Cardiac muscle cell (in vitro differentiated cells and primary cell): Measurements from ENCODE around the gene SND1. TPM values are rescaled to one million over a fixed set of nuclear protein-coding genes. Genes with fewer than 3 reads are reported as not detected.

ENCODE experiments used
- DNase-seq, 2 donors: peaks; one replicate each; pipeline versions ENCODE4 v3.0.0 to v3.0.0-alpha.2; 2010 to 2017; ENCODE audit warnings: low read depth in 1 of 2, low spot score in 1 of 2
- H3K27ac ChIP-seq: fragments of 200-600 bp; sonication (generic); 2 replicates; pipeline ENCODE4 v1.5.1; 2016
- H3K27me3 ChIP-seq: fragments of 200-600 bp; sonication (generic); 2 replicates; pipeline ENCODE4 v1.6.0; 2016; ENCODE audit warnings: control low read depth
- H3K36me3 ChIP-seq: fragments of 200-600 bp; sonication (generic); 2 replicates; pipeline ENCODE4 v1.5.1; 2016; ENCODE audit warnings: control low read depth
- H3K4me1 ChIP-seq: fragments of 200-600 bp; sonication (generic); 2 replicates; pipeline ENCODE4 v1.8.1; 2017; ENCODE audit warnings: low read depth, mild to moderate bottlenecking, mixed run types
- H3K4me3 ChIP-seq: fragments of 200-600 bp; sonication (generic); 2 replicates; pipeline ENCODE4 v1.5.1; 2016; ENCODE audit warnings: mild to moderate bottlenecking
- H3K9me3 ChIP-seq: fragments of 200-600 bp; sonication (generic); 2 replicates; pipeline ENCODE4 v1.5.1; 2017; ENCODE audit warnings: low read depth, mild to moderate bottlenecking, control low read depth
- polyA plus RNA-seq: library from polyadenylated mRNA; unstranded; fragments of >200 nt; fragmentation: Nextera tagmentation; extraction: Ambion mirVana; gene quantifications from 2 replicates; pipeline ENCODE4 v1.2.1, GENCODE V29; 2016
- total RNA-seq: library from RNA; depleted of rRNA; stranded (reverse); fragments of >200 nt; gene quantifications from 2 replicates; pipeline ENCODE4 v1.2.3, GENCODE V29; 2016
- TF ChIP-seq, protein P1 (sequence below): IDR thresholded peaks from 2 replicates; pipeline ENCODE4 v1.5.1; 2012; ENCODE audit warnings: low read depth, mild to moderate bottlenecking, low read length

Gene SND1
- total and polyA plus RNA-seq, 2 experiments from 2014 or later: 114 to 172 TPM

DNA sequence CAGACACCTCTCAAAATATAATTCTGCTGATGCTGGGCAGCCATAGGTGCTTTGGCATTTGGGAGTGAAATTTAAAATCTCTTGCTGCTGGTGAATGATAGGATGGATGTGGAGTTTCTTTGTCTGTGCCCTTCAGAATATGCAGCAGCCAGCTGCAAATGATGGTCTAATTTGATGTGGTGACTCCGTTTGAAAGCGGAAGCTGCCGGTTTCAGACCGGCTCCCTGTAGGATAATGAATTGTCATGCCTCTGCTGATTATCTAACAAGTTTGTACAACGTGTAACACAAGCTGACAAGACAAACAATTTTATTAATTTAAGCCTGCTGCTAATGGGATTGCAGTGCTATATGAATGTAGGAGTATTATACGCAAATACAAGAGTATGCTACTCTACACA is 103.5 kb downstream of the SND1 start:
- H3K27me3 ChIP-seq: no peaks in the 10 kb centered on the region
- peaks cover 18% of the 10 kb centered on the region for H3K4me1 ChIP-seq
- DNase-seq: no peak
- no peak overlapping the region for H3K4me3 ChIP-seq
- no peaks in the 10 kb centered on the region for H3K36me3 ChIP-seq
- H3K9me3 ChIP-seq: no peaks in the 10 kb centered on the region
- no peak overlapping the region for H3K27ac ChIP-seq
- TF ChIP-seq, protein P1, sequence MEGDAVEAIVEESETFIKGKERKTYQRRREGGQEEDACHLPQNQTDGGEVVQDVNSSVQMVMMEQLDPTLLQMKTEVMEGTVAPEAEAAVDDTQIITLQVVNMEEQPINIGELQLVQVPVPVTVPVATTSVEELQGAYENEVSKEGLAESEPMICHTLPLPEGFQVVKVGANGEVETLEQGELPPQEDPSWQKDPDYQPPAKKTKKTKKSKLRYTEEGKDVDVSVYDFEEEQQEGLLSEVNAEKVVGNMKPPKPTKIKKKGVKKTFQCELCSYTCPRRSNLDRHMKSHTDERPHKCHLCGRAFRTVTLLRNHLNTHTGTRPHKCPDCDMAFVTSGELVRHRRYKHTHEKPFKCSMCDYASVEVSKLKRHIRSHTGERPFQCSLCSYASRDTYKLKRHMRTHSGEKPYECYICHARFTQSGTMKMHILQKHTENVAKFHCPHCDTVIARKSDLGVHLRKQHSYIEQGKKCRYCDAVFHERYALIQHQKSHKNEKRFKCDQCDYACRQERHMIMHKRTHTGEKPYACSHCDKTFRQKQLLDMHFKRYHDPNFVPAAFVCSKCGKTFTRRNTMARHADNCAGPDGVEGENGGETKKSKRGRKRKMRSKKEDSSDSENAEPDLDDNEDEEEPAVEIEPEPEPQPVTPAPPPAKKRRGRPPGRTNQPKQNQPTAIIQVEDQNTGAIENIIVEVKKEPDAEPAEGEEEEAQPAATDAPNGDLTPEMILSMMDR: no peak

DNA sequence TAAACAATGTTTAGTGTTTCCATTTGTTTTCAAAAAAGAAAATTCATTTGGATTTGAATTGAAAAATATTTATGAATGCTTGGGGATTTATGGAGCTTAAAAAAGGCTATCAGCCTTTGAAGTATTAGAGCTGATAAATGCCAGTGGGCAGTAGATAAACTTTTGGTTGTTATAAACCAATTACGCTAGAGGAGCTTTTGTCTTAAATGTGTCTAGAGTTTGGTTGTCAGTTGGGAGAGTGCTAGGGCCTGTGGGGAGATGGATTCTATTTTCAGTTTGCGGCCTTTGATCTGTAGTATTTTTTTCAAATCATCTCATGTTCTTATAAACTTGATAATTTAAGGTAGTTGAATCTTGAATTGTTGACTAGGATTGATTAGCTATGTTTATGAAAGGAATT is 104.0 kb downstream of the SND1 start:
- Histone ChIP-seq H3K27me3 (no peaks in the 10 kb centered on the region), H3K36me3 (no peaks in the 10 kb centered on the region), H3K4me3 (no peak overlapping the region), H3K27ac (no peak overlapping the region), H3K4me1 (peaks cover 18% of the 10 kb centered on the region), H3K9me3 (no peaks in the 10 kb centered on the region)
- TF ChIP-seq, protein P1: no peak
- DNase-seq: no peak

DNA sequence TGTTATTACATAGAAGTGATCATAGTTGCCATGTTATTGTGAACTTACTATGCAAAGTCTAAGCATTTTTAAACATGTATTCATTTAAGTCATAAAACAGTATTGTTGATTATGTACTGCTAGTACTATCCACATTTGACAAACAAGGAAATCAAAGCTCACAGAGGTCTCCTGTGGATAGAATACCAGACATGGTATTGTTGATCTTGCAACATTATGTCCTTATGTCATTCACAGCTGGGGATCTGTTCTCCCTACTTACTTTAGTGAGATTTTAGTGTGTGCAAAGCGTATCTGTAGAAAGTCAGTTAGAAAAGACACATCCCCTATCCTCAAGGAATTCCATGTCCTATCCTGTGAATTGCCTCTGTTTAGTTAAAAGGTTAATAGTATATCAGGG is 106.1 kb downstream of the SND1 start:
- TF ChIP-seq, protein P1: no peak
- H3K4me1 ChIP-seq: peaks cover 18% of the 10 kb centered on the region
- H3K27ac ChIP-seq: no peak overlapping the region
- no peaks in the 10 kb centered on the region for H3K9me3 ChIP-seq
- H3K27me3 ChIP-seq: no peaks in the 10 kb centered on the region
- peak in 1 of 2 donors; percentile 16 for DNase-seq
- no peaks in the 10 kb centered on the region for H3K36me3 ChIP-seq
- H3K4me3 ChIP-seq: no peak overlapping the region

DNA sequence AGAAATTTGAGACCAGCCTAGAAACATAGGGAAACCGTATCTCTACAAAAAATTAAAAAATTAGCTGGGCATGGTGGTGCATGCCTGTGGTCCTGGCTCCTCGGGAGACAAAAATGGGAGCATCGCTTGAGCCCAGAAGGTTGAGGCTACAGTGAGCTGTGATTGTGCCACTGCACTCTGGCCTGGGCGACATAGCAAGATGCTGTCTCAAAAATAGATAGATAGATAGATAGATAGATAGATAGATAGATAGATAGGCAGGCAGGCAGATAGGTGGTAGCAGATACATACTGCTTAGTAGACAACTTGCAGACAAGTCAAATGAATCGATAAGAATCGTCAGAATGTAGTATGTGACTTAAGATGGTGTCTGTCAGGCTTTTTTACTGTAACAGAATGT is 106.9 kb downstream of the SND1 start:
- Histone ChIP-seq H3K27me3 (no peaks in the 10 kb centered on the region), H3K36me3 (no peaks in the 10 kb centered on the region), H3K4me3 (no peak overlapping the region), H3K4me1 (peaks cover 18% of the 10 kb centered on the region), H3K27ac (no peak overlapping the region), H3K9me3 (no peaks in the 10 kb centered on the region)
- no peak for DNase-seq
- TF ChIP-seq, protein P1: no peak

DNA sequence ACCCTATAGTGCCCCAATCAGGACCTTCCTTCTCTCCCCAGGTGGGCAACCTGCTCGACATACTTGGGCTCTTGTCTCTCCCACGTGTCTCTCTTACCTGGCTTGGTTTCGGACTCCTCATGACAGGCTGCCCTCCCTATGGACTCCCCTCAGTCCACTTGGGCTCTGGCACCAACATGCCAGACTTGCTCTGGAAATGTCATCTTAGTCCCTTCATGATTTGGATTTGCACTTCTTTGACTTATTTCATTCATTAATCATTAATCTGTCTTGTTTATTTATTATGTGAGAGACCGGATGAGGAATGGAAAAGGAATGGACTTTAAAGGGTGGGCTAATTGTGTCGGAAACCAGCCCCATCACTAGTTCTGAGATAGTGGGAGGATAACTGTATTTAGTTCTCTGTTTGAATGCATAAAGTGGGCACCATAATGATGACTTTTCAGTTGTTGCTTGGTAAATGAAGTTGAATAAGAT is 108.0 kb downstream of the SND1 start:
- TF ChIP-seq, protein P1: no peak
- Histone ChIP-seq H3K27me3 (no peaks in the 10 kb centered on the region), H3K9me3 (no peaks in the 10 kb centered on the region), H3K4me1 (peaks cover 17% of the 10 kb centered on the region), H3K4me3 (no peak overlapping the region), H3K36me3 (no peaks in the 10 kb centered on the region), H3K27ac (no peak overlapping the region)
- no peak for DNase-seq
